GM21619 (cell line): ENCODE data around the gene MYOCOS.

ENCODE experiments used
- ATAC-seq: cut with Tn5 transposase; IDR thresholded peaks from one replicate; pipeline ENCODE4 v1.9.1; 2021; ENCODE audit not compliant: unreplicated experiment

The MYOCOS gene

GRCh38 chr1:171623651-171624331, 1.7 kb downstream of the MYOCOS start:
- ATAC-seq, result no peak

DNA sequence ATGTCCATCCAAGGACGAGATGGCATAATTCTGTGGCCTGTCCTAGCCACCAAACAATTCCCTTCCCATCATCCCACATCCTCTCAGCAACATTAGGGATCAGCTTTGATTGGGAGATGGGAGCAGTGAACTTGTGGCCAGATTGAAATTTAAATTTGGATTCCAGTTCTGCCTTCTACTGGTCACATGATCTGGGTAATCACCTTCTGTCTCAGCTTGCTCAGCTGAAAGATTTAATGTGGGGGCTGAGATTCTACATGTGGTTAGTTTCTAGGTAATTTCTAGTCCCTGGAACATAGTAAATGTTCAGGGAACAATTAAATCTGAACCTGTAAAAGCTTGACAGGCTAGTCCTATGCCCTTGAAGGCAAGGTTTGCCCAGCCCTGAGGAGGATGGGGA, 3.2 kb downstream of the MYOCOS start:
- no peak for ATAC-seq

DNA sequence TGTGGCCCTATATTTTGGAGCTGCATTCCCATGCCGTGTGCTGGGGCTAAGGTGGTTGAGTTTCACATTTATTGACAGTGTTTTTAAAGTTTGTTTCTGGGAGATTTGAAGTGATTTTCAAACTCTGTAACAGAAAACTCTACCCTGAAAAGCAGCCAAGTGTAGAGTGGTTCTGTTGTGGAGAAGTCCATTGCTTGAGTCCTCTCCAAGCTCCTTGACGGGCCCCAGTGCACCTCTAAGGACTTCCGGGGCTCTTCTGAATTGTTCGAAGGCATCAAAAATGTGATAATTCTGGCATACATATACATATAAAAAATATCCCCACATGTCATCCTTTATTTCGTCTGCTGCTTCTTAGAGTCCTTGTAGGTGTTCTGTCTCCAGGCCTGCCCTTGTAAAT, 5.0 kb downstream of the MYOCOS start:
- no peak for ATAC-seq

GRCh38 chr1:171628225-171628624, 6.2 kb downstream of the MYOCOS start:
- ATAC-seq, result no peak

- ATAC-seq, result no peak
These were observed 13.6 kb downstream of the MYOCOS start for GRCh38 chr1:171635661-171636060.

DNA sequence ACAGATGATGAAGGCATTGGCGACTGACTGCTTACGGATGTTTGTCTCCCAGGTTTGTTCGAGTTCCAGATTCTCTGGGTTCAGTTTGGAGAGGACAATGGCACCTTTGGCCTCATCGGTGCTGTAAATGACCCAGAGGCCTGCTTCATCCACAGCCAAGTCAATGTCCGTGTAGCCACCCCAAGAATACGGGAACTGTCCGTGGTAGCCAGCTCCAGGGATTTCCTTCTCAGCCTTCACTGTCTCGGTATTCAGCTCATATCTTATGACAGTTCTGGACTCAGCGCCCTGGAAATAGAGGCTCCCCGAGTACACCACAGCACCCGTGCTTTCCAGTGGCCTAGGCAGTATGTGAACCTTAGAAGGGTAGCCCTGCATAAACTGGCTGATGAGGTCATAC, 14.1 kb downstream of the MYOCOS start:
- no peak for ATAC-seq

- ATAC-seq, result no peak
These were observed 16.0 kb downstream of the MYOCOS start for GRCh38 chr1:171637928-171638576.

GRCh38 chr1:171640225-171640624, 18.2 kb downstream of the MYOCOS start:
- ATAC-seq, result no peak

GRCh38 chr1:171641076-171641864, 19.2 kb downstream of the MYOCOS start:
- no peak for ATAC-seq

DNA sequence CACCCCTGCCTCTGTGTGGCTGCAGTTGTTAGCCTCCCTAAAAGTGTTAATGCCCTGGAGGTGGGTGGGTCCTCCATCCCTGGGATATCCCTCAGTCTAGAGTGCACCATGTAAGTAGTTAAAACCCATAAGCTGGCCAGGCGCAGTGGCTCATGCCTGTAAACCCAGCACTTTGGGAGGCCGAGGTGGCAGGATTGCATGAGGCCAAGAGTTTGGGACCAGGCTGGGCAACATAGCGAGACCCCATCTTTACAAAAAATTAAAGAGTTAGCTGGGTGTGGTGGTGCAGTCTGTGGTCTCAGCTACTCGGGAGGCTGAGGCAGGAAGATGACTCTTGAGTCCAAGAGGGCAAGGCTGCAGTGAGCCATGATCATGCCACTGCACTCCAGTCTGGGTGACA, 20.2 kb downstream of the MYOCOS start:
- no peak for ATAC-seq

- no peak for ATAC-seq
These were observed 21.1 kb downstream of the MYOCOS start for GRCh38 chr1:171643156-171643555.

DNA sequence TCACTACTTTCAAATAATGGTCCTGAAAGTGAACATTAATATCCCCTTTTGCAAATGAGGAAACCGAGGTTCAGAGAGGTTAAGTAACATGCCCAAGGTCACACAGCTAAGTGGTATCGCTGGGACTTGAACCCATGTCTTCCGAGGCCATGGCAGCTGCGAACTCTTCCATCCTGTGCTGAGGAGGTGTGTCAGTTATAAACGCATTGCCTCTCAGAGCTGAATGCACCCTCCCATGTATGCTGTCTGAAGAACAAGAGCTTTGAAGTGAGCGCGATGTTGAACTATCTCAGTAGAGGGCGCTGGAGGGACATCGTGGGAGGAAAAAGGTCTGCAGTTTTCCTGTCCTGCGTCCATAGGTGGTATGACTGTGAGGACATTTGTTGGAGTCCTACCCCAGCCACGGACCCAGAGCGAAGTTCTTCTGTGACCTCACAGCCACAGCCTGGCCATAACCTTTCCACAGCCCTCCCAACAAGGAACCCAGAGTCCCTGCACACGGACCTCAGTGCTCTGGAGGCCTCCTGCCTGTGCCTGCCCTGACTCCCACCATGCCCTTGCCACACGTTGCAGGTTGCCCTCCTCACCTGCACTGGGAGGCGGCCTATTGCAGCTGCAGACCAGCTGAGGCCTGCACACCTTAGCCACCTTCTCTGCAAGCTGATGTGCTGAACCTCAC, 22.9 kb downstream of the MYOCOS start:
- ATAC-seq, result peak; percentile 45

- no peak for ATAC-seq
These were observed 23.7 kb downstream of the MYOCOS start for GRCh38 chr1:171645553-171646248.

GRCh38 chr1:171646249-171646560, 24.2 kb downstream of the MYOCOS start:
- no peak for ATAC-seq

- no peak for ATAC-seq
These were observed 30.3 kb downstream of the MYOCOS start, which contains the start of gene MYOC for GRCh38 chr1:171652234-171652822. Gene MYOC (minus strand): TSS chr1:171652688. CDS start chr1:171652611, 77 bp downstream.

GRCh38 chr1:171653796-171654195, 31.8 kb downstream of the MYOCOS start:
- no peak for ATAC-seq

- no peak for ATAC-seq
These were observed 32.3 kb downstream of the MYOCOS start for GRCh38 chr1:171654201-171654941.

GRCh38 chr1:171654942-171655745, 33.1 kb downstream of the MYOCOS start:
- peak; percentile 78 for ATAC-seq

- peak; percentile 22 for ATAC-seq
These were observed 33.7 kb downstream of the MYOCOS start for GRCh38 chr1:171655746-171656116.
